Measurements from ENCODE around the gene GNAI3. TPM values are rescaled to one million over a fixed set of nuclear protein-coding genes. Genes with fewer than 3 reads are reported as not detected.

Gene GNAI3
- total and polyA plus RNA-seq, 2 of the 13 experiments (the other 11 are each of a cell fraction or from before 2014, with no cell fraction given) = 4.3 to 9.0 TPM

DNA sequence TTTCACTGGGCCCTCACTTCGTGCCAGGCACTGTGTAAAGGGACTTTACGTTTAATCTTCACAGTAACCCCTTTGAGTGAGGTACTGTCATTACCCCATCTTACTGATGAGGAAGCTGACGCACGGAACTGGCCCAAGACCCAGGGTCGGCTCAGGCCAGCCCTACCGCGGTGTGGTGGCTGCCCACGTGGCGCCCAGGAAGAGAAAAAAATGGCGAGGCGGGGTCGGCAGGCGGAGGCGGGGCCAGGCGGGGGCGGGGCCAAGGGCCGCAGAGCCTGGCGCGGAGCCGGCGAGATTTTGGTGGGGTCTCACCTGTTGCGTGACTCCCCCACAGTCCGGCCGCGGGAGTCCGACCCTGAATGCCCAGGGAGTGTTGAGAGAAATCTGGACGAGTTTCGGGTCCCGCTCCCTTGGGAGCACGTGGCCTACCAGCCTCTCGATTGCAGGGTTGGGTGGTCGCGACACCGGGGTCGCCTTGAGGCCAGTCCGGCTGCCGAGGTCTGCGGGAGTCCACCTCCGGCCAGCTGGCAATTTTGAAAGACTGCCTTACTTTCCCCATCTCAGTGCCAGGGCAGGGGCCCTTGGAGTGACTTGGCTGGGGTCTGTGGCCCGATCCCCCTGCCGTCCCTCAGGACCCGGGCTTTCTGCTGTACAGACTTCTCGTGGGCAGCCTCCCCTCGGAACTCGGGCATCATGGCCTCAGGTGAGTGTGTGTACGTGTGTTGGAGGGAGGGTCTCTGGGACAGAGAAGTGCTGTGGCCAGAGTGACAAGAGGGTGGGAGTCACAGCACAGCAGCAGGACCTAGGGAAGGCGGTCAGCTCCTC lies 71.4 kb downstream of the GNAI3 start, which contains the start of the genes AMPD2 and GNAT2 (continued):
- TF ChIP-seq KIAA2018 (CRISPR knock-in tag; IDR thresholded peaks at IDR 0.05; ENCODE audit: borderline replicate concordance) (no peak), ELF3 (CRISPR knock-in tag; IDR thresholded peaks at IDR 0.05) (peak; percentile 82), MED8 (CRISPR knock-in tag; IDR thresholded peaks at IDR 0.05; ENCODE audit: insufficient replicate concordance) (peak; percentile 76), ZNF772 (CRISPR knock-in tag; IDR thresholded peaks at IDR 0.05) (peak; percentile 55; the same call in 1 of the 2 replicates), ZNF333 (CRISPR knock-in tag; IDR thresholded peaks at IDR 0.05; ENCODE audit: borderline replicate concordance) (no peak), ZNF670 (CRISPR knock-in tag; IDR thresholded peaks at IDR 0.05; ENCODE audit: borderline replicate concordance) (0 out of 2 replicates have a peak, but pooled peaks have one; percentile 37), MED13 (CRISPR knock-in tag; IDR thresholded peaks at IDR 0.05) (peak; percentile 62; the same call in 1 of the 2 replicates), SP140L (CRISPR knock-in tag; IDR thresholded peaks at IDR 0.05; ENCODE audit: borderline replicate concordance) (no peak), ZFP37 (CRISPR knock-in tag; IDR thresholded peaks at IDR 0.05; ENCODE audit: borderline replicate concordance) (no peak), ZNF451 (CRISPR knock-in tag; IDR thresholded peaks at IDR 0.05) (peak; percentile 49; the same call in 1 of the 2 replicates), ZNF383 (CRISPR knock-in tag; IDR thresholded peaks at IDR 0.05; ENCODE audit: borderline replicate concordance) (no peak)
- TF ChIP-seq, protein P1, sequence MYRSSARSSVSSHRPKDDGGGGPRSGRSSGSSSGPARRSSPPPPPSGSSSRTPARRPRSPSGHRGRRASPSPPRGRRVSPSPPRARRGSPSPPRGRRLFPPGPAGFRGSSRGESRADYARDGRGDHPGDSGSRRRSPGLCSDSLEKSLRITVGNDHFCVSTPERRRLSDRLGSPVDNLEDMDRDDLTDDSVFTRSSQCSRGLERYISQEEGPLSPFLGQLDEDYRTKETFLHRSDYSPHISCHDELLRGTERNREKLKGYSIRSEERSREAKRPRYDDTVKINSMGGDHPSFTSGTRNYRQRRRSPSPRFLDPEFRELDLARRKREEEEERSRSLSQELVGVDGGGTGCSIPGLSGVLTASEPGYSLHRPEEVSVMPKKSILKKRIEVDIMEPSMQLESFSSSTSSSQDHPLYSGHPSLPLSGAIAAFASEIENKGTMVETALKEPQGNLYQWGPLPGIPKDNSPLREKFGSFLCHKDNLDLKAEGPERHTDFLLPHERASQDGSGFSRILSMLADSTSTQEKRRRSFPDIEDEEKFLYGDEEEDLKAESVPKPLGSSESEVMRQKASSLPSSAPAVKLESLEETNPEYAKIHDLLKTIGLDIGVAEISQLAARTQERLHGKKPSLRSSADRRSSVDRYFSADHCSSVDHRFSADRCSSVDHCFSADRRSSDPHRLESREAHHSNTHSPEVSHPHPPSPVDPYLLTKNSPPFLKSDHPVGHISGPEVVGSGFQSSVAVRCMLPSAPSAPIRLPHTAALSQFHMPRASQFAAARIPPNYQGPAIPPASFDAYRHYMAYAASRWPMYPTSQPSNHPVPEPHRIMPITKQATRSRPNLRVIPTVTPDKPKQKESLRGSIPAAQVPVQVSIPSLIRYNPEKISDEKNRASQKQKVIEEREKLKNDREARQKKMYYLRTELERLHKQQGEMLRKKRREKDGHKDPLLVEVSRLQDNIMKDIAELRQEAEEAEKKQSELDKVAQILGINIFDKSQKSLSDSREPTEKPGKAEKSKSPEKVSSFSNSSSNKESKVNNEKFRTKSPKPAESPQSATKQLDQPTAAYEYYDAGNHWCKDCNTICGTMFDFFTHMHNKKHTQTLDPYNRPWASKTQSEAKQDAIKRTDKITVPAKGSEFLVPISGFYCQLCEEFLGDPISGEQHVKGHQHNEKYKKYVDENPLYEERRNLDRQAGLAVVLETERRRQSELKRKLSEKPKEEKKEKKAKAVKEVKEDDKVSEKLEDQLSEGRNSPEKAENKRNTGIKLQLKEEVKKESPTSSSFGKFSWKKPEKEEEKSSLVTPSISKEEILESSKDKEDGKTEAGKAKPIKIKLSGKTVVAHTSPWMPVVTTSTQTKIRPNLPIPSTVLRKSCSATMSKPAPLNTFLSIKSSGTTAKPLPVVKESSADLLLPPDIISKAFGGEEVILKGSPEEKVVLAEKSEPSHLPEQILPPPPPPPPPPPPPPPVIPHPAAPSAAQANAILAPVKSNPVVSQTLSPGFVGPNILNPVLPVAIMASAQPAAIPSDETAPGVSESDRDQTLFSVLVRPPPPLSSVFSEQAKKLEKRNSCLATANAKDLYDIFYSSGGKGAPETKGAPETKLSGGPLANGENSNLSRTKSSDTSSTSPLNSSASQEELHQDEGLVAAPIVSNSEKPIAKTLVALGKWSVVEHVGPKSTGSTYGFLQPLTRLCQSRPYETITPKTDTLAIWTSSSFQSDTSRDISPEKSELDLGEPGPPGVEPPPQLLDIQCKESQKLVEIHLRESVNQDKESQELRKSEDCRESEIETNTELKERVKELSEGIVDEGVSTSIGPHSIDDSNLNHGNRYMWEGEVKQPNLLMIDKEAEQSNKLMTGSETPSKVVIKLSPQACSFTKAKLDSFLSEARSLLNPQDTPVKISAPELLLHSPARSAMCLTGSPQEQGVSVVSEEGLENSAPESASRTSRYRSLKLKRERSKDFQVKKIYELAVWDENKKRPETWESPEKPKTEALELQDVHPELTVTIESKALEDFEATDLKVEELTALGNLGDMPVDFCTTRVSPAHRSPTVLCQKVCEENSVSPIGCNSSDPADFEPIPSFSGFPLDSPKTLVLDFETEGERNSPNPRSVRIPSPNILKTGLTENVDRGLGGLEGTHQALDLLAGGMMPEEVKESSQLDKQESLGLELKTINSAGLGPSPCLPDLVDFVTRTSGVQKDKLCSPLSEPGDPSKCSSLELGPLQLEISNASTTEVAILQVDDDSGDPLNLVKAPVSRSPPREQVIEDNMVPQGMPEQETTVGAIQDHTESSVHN (CRISPR knock-in tag; IDR thresholded peaks at IDR 0.05) = no peak
